Measurements from ENCODE around the gene GCNA.
"Not testable (repeated sequence)": the region's sequence is repeated elsewhere in the genome, so short reads cannot be mapped to it uniquely, and the experiment has no call there.

GCNA gene

DNA sequence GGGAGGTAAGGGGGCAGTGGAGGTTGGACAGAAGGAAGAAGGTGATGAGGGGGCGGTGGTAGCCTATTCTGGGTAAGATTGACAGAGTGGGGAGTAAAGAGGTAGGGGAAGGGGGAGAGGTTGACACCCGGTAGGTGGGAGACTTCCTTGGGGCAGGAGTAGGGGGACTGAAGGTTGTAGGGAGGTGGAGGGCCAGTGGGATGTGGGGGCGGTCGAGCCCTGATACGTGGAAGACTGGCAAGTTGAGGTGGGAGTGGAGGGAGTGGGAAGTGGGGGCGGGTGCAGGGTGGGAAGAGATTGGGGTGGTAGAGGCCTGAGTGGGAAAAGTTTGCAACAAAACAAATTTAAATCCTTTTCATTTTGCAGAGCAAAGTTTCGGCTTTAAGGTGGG, 1.7 kb downstream of the GCNA start:
- TF ChIP-seq, protein P1, sequence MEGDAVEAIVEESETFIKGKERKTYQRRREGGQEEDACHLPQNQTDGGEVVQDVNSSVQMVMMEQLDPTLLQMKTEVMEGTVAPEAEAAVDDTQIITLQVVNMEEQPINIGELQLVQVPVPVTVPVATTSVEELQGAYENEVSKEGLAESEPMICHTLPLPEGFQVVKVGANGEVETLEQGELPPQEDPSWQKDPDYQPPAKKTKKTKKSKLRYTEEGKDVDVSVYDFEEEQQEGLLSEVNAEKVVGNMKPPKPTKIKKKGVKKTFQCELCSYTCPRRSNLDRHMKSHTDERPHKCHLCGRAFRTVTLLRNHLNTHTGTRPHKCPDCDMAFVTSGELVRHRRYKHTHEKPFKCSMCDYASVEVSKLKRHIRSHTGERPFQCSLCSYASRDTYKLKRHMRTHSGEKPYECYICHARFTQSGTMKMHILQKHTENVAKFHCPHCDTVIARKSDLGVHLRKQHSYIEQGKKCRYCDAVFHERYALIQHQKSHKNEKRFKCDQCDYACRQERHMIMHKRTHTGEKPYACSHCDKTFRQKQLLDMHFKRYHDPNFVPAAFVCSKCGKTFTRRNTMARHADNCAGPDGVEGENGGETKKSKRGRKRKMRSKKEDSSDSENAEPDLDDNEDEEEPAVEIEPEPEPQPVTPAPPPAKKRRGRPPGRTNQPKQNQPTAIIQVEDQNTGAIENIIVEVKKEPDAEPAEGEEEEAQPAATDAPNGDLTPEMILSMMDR (IDR thresholded peaks at IDR 0.05), result no peak
- Histone ChIP-seq H3K9me3 (no peaks in the 10 kb centered on the region), H3K27me3 (no peaks in the 10 kb centered on the region), H3K4me1 (ENCODE audit: control insufficient read depth in 1 of 2, insufficient read depth in 1 of 2, low read depth in 1 of 2, low read length in 1 of 2) (no peaks in the 10 kb centered on the region), H3K36me3 (peaks cover 15% of the 10 kb centered on the region), H3K27ac (no peak overlapping the region), H3K4me3 (ENCODE audit: low read depth in 1 of 2, low read length in 1 of 2) (no peak overlapping the region)

DNA sequence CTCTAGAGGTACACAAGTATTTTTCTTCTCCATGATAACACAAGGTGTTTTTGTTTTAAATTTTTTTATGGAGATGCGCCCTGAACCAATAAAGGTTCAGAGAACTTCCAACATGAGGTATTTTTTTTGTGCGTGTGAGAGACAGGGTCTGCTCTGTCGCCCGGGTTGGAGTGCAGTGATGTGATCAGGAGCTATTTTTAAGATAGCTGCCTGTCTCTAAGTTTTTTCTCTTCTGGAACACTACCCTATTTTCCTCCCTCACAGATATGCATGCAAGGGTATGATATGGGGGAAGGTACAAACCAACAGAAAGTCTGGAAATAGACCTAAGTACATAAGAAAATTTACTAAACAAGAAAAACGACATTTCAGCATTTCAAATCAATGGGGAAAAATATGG, 3.0 kb downstream of the GCNA start:
- Histone ChIP-seq H3K4me3 (ENCODE audit: low read depth in 1 of 2, low read length in 1 of 2) (no peak overlapping the region), H3K4me1 (ENCODE audit: control insufficient read depth in 1 of 2, insufficient read depth in 1 of 2, low read depth in 1 of 2, low read length in 1 of 2) (no peaks in the 10 kb centered on the region), H3K36me3 (peaks cover 5% of the 10 kb centered on the region), H3K27me3 (no peaks in the 10 kb centered on the region), H3K9me3 (no peaks in the 10 kb centered on the region), H3K27ac (no peak overlapping the region)
- TF ChIP-seq, protein P1 (IDR thresholded peaks at IDR 0.05), result no peak

DNA sequence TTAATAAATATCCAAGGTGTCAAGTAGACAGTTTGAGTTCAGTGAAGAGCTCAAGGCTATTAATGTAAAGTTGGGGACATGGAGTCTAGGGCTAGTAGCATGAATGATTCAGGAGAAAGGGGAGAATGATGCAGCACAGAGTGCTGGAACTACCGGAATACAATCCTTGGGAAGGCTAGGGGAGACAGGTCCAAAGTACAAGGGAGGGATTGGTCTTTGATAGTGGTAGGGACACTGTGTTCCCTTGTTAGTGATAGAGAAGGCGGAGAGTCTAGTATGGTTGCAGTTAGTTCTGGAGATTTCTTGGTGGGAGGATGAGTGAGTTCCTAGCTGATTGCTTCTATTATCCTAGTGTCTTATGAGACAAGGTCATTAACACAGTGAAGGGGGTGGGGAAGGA, 8.7 kb downstream of the GCNA start:
- Histone ChIP-seq H3K4me1 (ENCODE audit: control insufficient read depth in 1 of 2, insufficient read depth in 1 of 2, low read depth in 1 of 2, low read length in 1 of 2) (peaks cover 0 to 5% of the 10 kb centered on the region in 2 experiments), H3K4me3 (ENCODE audit: low read depth in 1 of 2, low read length in 1 of 2) (no peak overlapping the region), H3K9me3 (no peaks in the 10 kb centered on the region), H3K36me3 (no peaks in the 10 kb centered on the region), H3K27ac (no peak overlapping the region), H3K27me3 (no peaks in the 10 kb centered on the region)
- TF ChIP-seq, protein P1 (IDR thresholded peaks at IDR 0.05), result no peak

DNA sequence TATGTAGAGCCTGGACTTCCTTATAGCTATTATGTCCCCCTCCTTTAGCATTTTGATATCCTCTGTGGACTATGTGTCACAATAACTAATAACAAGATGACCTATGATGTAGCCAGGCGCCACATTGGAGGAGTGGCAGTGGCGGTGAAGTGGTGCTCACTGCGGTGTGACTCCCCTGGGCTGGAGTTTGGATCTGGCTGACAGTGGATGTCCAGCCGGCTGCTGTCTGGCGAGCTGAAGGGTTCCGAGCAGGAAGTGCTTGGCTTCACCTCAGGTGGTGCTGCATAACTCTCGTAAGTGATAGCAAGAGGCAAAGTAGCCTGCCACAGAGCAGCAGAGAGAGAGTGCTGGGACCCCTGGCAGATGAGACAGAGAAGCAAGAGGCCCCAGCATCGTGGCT, 15.0 kb downstream of the GCNA start:
- not testable (repeated sequence) for H3K4me1 ChIP-seq (ENCODE audit: control insufficient read depth in 1 of 2, insufficient read depth in 1 of 2, low read depth in 1 of 2, low read length in 1 of 2); H3K27me3 ChIP-seq; H3K9me3 ChIP-seq; H3K27ac ChIP-seq; H3K36me3 ChIP-seq; H3K4me3 ChIP-seq (ENCODE audit: low read depth in 1 of 2, low read length in 1 of 2)

DNA sequence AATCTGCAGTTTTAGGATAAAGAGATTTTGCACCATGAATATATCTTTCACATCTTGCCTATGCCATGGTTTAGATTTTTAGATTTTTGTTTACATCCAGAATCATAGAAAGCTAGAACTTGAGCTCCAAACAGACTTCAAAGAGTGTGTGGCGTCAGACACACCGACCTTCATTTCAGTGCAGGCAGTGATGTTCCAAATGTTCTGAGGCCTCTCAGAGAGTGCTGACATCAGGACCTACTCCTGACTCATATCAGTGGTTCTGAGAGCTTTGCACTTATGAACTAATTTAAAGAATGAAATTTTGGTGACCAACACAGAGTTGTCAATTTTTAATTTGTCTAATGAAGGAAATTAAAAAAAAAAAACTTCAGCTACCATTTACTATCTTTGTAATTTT, 21.7 kb downstream of the GCNA start:
- TF ChIP-seq, protein P1 (IDR thresholded peaks at IDR 0.05), result no peak
- no peak overlapping the region for H3K4me3 ChIP-seq (ENCODE audit: low read depth in 1 of 2, low read length in 1 of 2)
- no peaks in the 10 kb centered on the region for H3K9me3 ChIP-seq
- peaks cover 24% of the 10 kb centered on the region for H3K36me3 ChIP-seq
- H3K27ac ChIP-seq, result no peak overlapping the region
- no peaks in the 10 kb centered on the region for H3K27me3 ChIP-seq
- no peaks in the 10 kb centered on the region for H3K4me1 ChIP-seq (ENCODE audit: control insufficient read depth in 1 of 2, insufficient read depth in 1 of 2, low read depth in 1 of 2, low read length in 1 of 2)

DNA sequence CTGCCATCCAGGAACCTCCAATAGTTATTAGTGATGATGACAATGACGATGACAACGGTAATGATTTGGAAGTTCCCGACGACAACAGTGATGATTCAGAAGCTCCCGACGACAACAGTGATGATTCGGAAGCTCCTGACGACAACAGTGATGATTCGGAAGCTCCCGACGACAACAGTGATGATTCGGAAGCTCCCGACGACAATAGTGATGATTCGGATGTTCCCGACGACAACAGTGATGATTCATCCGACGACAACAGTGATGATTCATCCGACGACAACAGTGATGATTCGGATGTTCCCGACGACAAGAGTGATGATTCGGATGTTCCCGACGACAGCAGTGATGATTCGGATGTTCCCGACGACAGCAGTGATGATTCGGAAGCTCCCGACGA, 25.4 kb downstream of the GCNA start:
- TF ChIP-seq, protein P1 (IDR thresholded peaks at IDR 0.05), result no peak
- Histone ChIP-seq H3K4me3 (ENCODE audit: low read depth in 1 of 2, low read length in 1 of 2) (no peak overlapping the region), H3K27me3 (no peaks in the 10 kb centered on the region), H3K27ac (no peak overlapping the region), H3K9me3 (no peaks in the 10 kb centered on the region), H3K4me1 (ENCODE audit: control insufficient read depth in 1 of 2, insufficient read depth in 1 of 2, low read depth in 1 of 2, low read length in 1 of 2) (no peaks in the 10 kb centered on the region), H3K36me3 (peaks cover 26% of the 10 kb centered on the region)
